Measurements from ENCODE around the gene CNN2. TPM values are rescaled to one million over a fixed set of nuclear protein-coding genes. Genes with fewer than 3 reads are reported as not detected.

CNN2 gene
- total RNA-seq, 1 experiment from 2014 or later = 194 TPM

DNA sequence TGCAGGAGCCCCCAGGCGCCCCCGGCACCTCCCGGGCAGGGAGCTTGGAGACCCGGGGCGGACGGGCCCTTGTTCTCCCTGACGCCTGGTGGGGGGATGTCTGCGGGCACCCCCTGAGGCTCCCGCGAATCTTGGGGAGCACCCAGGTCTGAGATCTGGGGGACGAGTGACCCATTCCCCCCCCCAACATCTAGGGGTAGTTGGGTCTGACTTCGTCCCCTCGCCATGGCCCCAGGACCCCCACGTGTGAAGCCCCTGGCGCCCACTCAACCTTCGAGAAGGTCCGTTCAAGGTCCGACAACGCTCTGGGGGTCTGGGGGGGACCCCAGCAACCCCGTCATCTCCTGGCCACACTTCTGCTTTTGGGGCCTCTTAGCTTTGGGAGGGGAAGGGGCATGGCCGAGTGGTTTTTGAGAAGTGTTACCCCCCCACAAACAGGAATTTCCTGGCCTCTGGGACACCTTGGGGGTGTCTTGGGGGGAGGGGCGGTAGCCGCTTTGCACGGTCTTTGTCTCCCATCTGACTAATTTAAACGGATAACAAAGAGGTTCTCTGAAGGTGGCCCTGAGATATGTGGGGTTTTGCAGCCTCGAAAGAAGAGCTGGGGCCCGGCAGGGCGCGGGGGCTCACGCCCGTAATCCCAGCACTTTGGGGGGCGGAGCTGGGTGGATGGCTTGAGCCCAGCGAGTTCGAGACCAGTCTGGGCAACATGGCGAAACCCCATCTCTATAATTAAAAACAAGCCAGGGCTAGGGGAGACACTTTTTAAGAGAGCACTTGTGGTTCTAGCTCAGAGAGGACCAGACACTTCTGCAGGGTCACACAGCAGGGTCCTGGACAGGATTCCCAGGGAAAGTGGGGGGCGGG lies 608 bp downstream of the CNN2 start:
- H3K27ac Mint-ChIP-seq (ENCODE audit: unreplicated experiment) = peak overlapping the region; percentile 76
- TF ChIP-seq, protein P1, sequence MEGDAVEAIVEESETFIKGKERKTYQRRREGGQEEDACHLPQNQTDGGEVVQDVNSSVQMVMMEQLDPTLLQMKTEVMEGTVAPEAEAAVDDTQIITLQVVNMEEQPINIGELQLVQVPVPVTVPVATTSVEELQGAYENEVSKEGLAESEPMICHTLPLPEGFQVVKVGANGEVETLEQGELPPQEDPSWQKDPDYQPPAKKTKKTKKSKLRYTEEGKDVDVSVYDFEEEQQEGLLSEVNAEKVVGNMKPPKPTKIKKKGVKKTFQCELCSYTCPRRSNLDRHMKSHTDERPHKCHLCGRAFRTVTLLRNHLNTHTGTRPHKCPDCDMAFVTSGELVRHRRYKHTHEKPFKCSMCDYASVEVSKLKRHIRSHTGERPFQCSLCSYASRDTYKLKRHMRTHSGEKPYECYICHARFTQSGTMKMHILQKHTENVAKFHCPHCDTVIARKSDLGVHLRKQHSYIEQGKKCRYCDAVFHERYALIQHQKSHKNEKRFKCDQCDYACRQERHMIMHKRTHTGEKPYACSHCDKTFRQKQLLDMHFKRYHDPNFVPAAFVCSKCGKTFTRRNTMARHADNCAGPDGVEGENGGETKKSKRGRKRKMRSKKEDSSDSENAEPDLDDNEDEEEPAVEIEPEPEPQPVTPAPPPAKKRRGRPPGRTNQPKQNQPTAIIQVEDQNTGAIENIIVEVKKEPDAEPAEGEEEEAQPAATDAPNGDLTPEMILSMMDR (IDR thresholded peaks at IDR 0.05; ENCODE audit: insufficient read depth in 1 of 2, low read depth in 1 of 2, low read length in 1 of 2, severe bottlenecking in 1 of 2, unreplicated experiment in 1 of 2) = no peak
- Histone ChIP-seq H3K9me3 (no peaks in the 10 kb centered on the region), H3K4me1 (peaks cover 7% of the 10 kb centered on the region; the same call in 1 of the 2 replicates), H3K27me3 (replicated peaks; ENCODE audit: control insufficient read depth, insufficient read depth, low read length) (no peaks in the 10 kb centered on the region), H3K4me3 (ENCODE audit: low read depth, low read length) (peak overlapping the region; percentile 73), H3K36me3 (ENCODE audit: control insufficient read depth, insufficient read depth, low read length) (no peaks in the 10 kb centered on the region; the same call in 1 of the 2 replicates)
- intact Hi-C loops (cut with micrococcal nuclease; ENCODE audit: unreplicated experiment) = loop anchor here (10.0 kb wide), 1 partner anchor 78 kb away; the partner anchor contains the start of gene GPX4
- H3K9me3 Mint-ChIP-seq (ENCODE audit: unreplicated experiment) = no peaks in the 10 kb centered on the region
- CTCF ChIA-PET = interaction anchor here (0.5 to 1.7 kb wide), 5 partner anchors 16 to 257 kb away, joined by 3 to 8 read pairs (median 3); no protein-coding TSS in a partner anchor
- peaks cover 13% of the 10 kb centered on the region for H3K4me1 Mint-ChIP-seq (ENCODE audit: low read depth, unreplicated experiment)
- BruUV-seq (replicated peaks) = TSS peak; percentile 88
- peak overlapping the region; percentile 81 for H3K4me3 Mint-ChIP-seq (ENCODE audit: unreplicated experiment)
- peaks cover 33% of the 10 kb centered on the region for H3K36me3 Mint-ChIP-seq (ENCODE audit: insufficient read depth, unreplicated experiment)
- POLR2A ChIA-PET = interaction anchor here (0.5 to 1.8 kb wide), 12 partner anchors 11 to 242 kb away, joined by 3 to 33 read pairs (median 5); partner anchors contain the start of genes ABCA7, ARHGAP45, CIRBP and GPX4
- no peaks in the 10 kb centered on the region for H3K27me3 Mint-ChIP-seq (ENCODE audit: insufficient read depth, unreplicated experiment)
- no peak for DNase-seq

DNA sequence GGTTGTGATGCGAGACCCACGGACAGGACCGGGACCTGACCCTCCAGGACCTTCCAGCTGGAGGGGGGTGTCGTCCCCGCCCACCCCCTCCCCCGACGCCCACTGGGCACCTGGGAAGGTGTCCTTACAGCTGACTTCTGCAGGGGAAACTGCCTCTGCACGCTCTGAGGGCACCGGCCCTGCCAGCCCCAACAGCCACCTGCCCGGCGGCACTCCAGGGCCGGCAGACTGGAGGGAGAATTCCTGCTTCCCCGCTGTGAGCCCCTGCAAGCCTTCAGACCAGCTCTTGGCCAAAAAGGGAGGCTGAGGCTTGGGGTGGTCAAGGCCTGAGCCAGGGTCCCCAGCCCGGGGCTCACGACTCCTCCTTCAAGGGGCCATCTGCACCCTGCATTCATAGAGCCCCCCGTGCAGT lies 1.2 kb downstream of the CNN2 start:
- H3K4me1 Mint-ChIP-seq (ENCODE audit: low read depth, unreplicated experiment) = peaks cover 13% of the 10 kb centered on the region
- Histone ChIP-seq H3K36me3 (ENCODE audit: control insufficient read depth, insufficient read depth, low read length) (peaks cover 4% of the 10 kb centered on the region; the same call in 1 of the 2 replicates), H3K4me1 (peaks cover 7% of the 10 kb centered on the region; the same call in 1 of the 2 replicates), H3K4me3 (ENCODE audit: low read depth, low read length) (peak overlapping the region; percentile 73), H3K27me3 (replicated peaks; ENCODE audit: control insufficient read depth, insufficient read depth, low read length) (no peaks in the 10 kb centered on the region), H3K9me3 (no peaks in the 10 kb centered on the region)
- peak overlapping the region; percentile 81 for H3K4me3 Mint-ChIP-seq (ENCODE audit: unreplicated experiment)
- H3K27me3 Mint-ChIP-seq (ENCODE audit: insufficient read depth, unreplicated experiment) = no peaks in the 10 kb centered on the region
- intact Hi-C loops (cut with micrococcal nuclease; ENCODE audit: unreplicated experiment) = loop anchor here (1.0 to 10.0 kb wide), 2 partner anchors 13 to 77 kb away; partner anchors contain the start of genes ABCA7 and GPX4
- TF ChIP-seq, protein P1 (IDR thresholded peaks at IDR 0.05; ENCODE audit: insufficient read depth in 1 of 2, low read depth in 1 of 2, low read length in 1 of 2, severe bottlenecking in 1 of 2, unreplicated experiment in 1 of 2) = no peak
- DNase-seq = no peak
- H3K9me3 Mint-ChIP-seq (ENCODE audit: unreplicated experiment) = no peaks in the 10 kb centered on the region
- peak overlapping the region; percentile 76 for H3K27ac Mint-ChIP-seq (ENCODE audit: unreplicated experiment)
- CTCF ChIA-PET = interaction anchor here (1.5 kb wide), 1 partner anchor 15 kb away, joined by 3 read pairs; no protein-coding TSS in a partner anchor
- no TSS peak for BruUV-seq (replicated peaks)
- POLR2A ChIA-PET = interaction anchor here (0.5 to 1.4 kb wide), 6 partner anchors 12 to 241 kb away, joined by 3 to 9 read pairs (median 6); partner anchors contain the start of gene ABCA7
- peaks cover 39% of the 10 kb centered on the region for H3K36me3 Mint-ChIP-seq (ENCODE audit: insufficient read depth, unreplicated experiment)
